ENCODE results near the gene DIDO1.

Gene DIDO1

GRCh38 chr20:62832212-62832922 lies 93.9 kb downstream of the DIDO1 start:
- in situ Hi-C loops (cut with HindIII; ENCODE audit: low sequenced_read_pairs): no loop called here
- no peak overlapping the region for H3K4me3 ChIP-seq (ENCODE audit: low read depth, low read length)
- no peak for DNase-seq (ENCODE audit: low read depth, low spot score)
- TF ChIP-seq CTCF (IDR thresholded peaks at IDR 0.05; ENCODE audit: low read depth, low read length): no peak

DNA sequence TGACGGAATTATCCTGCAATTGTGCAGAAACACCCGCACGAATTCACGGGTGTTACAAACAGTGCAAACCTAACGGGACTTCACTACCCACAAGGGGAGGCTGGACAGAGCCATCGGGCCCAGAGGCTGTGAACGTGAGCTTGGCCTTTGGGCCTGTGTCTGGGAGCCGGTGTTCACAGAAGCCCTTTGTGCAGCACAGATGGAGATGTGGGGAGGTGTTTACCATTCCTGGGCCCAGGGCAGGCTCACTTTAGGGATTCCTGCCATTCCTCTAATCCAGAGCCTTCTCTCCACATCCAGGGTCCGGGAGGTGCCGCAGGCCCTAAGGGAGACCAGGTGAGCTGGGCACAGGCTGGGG lies 94.5 kb downstream of the DIDO1 start:
- in situ Hi-C loops (cut with HindIII; ENCODE audit: low sequenced_read_pairs): no loop called here
- no peak for DNase-seq (ENCODE audit: low read depth, low spot score)
- no peak overlapping the region for H3K4me3 ChIP-seq (ENCODE audit: low read depth, low read length)
- TF ChIP-seq CTCF (IDR thresholded peaks at IDR 0.05; ENCODE audit: low read depth, low read length): no peak

GRCh38 chr20:62831361-62831788 lies 94.9 kb downstream of the DIDO1 start:
- H3K4me3 ChIP-seq (ENCODE audit: low read depth, low read length): no peak overlapping the region
- in situ Hi-C loops (cut with HindIII; ENCODE audit: low sequenced_read_pairs): no loop called here
- no peak for DNase-seq (ENCODE audit: low read depth, low spot score)
- no peak for TF ChIP-seq CTCF (IDR thresholded peaks at IDR 0.05; ENCODE audit: low read depth, low read length)

GRCh38 chr20:62830821-62831220 lies 95.5 kb downstream of the DIDO1 start:
- TF ChIP-seq CTCF (IDR thresholded peaks at IDR 0.05; ENCODE audit: low read depth, low read length): no peak
- H3K4me3 ChIP-seq (ENCODE audit: low read depth, low read length): no peak overlapping the region
- DNase-seq (ENCODE audit: low read depth, low spot score): no peak
- in situ Hi-C loops (cut with HindIII; ENCODE audit: low sequenced_read_pairs): no loop called here

DNA sequence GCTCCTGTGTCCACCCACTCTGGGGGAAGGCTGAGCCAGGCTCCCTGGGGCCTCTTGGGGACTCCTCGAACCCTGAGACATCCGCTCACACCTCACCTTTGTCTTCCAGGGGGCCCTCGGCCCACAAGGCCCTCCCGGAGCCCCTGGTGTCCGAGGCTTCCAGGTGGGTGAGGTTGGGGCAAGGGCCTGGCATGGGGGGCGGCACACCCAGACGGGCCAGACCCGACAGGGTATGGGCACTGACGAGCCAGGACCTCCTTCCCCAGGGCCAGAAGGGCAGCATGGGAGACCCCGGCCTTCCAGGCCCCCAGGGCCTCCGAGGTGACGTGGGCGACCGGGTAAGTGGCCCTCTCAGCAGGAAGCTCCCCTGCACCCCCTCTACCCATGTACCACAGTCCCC lies 96.1 kb downstream of the DIDO1 start:
- in situ Hi-C loops (cut with HindIII; ENCODE audit: low sequenced_read_pairs): no loop called here
- DNase-seq (ENCODE audit: low read depth, low spot score): no peak
- no peak for TF ChIP-seq CTCF (IDR thresholded peaks at IDR 0.05; ENCODE audit: low read depth, low read length)
- H3K4me3 ChIP-seq (ENCODE audit: low read depth, low read length): no peak overlapping the region

DNA sequence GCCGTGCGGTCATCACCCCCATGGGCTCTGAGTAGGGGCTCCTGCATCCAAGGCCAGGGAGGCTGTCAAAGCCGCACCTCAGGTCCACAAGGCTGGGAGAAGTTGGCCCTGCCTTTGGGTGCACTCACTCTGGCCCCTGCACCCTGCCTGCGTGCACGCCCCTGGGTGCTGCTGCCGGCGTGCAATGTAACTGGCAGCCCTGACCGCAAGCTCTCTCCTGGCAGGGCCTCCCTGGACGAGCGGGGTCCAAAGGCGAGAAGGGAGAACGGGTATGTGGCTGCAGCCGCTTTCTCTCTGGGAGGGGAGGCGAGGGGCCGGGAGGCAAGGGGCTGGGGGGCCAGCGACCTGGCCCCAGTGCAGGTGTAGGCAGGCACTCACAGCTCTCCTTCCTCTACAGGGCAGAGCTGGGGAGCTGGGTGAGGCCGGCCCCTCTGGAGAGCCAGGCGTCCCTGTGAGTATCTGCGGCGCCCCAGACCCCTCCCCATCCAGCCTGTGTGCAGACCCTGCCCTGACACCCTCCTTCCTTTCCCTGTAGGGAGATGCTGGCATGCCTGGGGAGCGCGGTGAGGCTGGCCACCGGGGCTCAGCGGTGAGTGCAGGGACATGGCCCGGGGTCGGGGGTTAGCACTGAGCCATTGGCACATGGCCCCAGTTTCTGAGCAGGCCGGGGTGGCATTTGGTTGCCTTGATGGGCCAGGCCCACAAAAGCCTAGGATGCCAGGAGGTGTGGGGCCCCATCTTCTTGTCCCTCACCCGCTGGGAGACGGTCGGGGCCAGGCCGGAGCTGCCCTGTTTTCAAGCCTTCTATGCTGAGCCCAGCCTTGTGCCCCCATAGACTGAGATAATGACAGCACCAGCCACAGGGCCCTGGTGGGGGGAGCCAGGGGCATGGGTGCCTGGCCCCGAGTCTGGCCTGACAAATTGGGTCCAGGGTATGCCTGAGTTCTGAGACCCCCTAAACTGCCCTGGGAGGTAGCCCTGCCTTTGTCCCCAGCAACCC lies 96.8 kb downstream of the DIDO1 start:
- in situ Hi-C loops (cut with HindIII; ENCODE audit: low sequenced_read_pairs): no loop called here
- no peak for DNase-seq (ENCODE audit: low read depth, low spot score)
- H3K4me3 ChIP-seq (ENCODE audit: low read depth, low read length): no peak overlapping the region
- no peak for TF ChIP-seq CTCF (IDR thresholded peaks at IDR 0.05; ENCODE audit: low read depth, low read length)

Measured in astrocyte of the spinal cord (primary cell).